ENCODE results near the gene PLEKHF1. TPM values are rescaled to one million over a fixed set of nuclear protein-coding genes. Genes with fewer than 3 reads are reported as not detected.
"Not testable (repeated sequence)": the region's sequence is repeated elsewhere in the genome, so short reads cannot be mapped to it uniquely, and the experiment has no call there.

Gene PLEKHF1, protein sequence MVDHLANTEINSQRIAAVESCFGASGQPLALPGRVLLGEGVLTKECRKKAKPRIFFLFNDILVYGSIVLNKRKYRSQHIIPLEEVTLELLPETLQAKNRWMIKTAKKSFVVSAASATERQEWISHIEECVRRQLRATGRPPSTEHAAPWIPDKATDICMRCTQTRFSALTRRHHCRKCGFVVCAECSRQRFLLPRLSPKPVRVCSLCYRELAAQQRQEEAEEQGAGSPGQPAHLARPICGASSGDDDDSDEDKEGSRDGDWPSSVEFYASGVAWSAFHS
- 52.0 and 53.1 TPM in 2 replicates for total RNA-seq

- intact Hi-C loops (cut with micrococcal nuclease): loop anchor here (1.0 kb wide), 4 partner anchors 8 to 180 kb away; no protein-coding TSS in a partner anchor
Observed at GRCh38 chr19:29665215-29665825, at the start of gene PLEKHF1. TSS of gene PLEKHF1 (plus strand) at chr19:29665461. CDS start at chr19:29673840, 8,379 bp downstream.

- intact Hi-C loops (cut with micrococcal nuclease): no loop called here
Observed at GRCh38 chr19:29615891-29616425, 49.3 kb upstream of the PLEKHF1 start.

DNA sequence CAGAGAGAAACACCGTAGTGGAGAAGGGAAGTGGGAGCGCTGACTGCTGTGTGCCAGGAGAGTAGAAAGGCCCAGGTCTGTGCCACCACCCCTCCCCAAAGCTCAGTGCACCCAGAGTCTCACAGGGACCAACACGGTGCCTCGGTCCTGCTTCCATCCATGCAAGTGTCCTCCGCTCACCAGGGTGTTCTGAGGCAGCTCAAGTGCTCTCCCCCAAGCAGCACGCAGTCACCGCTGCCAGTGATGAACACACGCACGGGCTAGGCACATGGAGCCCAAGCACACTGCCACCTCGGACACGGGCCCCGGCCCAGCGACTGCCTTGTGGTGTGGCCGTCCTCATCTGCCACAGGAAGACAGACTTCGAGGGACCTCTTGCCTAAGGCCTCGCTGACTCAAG, 48.7 kb upstream of the PLEKHF1 start:
- intact Hi-C loops (cut with micrococcal nuclease): no loop called here

DNA sequence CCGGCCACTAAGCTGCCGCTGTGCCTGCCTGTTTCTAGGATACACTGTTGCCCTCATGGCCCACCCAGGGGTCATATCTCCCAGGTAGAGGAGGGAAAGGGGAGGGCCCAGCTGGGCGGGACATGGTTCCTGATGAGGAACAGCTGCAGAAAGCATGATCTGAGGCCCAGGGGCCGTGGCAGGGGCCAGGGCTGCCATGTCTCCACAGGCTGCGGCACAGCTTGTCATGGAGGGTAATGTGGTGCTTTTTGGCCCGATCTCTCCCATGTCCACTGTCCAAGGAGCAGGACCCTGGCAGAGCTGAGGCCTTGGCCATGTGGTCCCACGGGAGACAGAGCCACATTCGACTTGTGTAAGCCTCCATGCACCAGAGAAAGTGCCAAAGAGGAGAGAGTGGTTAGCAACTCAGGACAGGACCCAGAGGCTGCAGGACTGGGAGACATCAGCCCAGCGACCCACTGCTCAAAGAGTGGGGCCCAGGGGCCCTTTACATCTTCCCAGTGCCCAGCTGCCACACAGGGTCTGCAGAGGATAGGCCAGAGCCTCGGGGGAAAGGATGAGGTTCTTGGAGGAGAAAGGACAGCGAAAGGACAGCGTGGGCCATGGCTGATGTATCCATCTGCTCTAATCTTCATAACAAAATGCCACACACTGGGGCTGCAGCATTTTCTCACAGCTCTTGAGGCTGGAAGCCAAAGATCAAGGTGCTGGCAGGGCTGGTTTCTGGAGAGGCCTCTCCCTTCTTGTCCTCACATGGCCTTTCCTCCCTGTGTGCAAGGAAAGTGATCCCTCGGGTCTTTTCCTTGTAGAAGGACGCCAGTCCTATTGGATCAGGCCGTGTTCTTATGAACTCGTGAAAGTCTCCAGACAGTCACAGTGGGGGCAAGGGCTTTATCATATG, 47.6 kb upstream of the PLEKHF1 start:
- intact Hi-C loops (cut with micrococcal nuclease): no loop called here

GRCh38 chr19:29618434-29618833, 46.8 kb upstream of the PLEKHF1 start:
- intact Hi-C loops (cut with micrococcal nuclease): no loop called here

GRCh38 chr19:29618871-29619270, 46.4 kb upstream of the PLEKHF1 start:
- intact Hi-C loops (cut with micrococcal nuclease): no loop called here

DNA sequence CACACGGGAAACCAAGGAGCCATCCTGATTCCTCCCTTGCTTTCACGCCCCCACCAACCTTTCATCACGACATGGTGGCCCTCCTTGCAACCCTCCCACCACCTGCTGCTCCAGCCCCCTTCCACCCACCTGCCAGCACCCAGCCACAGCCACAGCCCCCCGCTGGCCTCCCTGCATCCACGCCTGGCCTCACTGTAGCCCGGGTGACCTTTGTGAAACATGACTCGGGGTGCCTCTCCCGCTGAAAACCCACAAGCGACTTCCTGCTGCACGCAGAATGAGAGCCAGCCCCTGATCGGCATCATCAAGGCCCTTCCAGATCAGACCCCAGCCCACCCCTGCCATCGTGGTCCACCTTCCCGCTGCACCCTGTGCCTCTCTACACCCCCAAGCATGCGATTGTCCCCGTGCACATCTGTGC, 44.3 kb upstream of the PLEKHF1 start:
- intact Hi-C loops (cut with micrococcal nuclease): no loop called here

DNA sequence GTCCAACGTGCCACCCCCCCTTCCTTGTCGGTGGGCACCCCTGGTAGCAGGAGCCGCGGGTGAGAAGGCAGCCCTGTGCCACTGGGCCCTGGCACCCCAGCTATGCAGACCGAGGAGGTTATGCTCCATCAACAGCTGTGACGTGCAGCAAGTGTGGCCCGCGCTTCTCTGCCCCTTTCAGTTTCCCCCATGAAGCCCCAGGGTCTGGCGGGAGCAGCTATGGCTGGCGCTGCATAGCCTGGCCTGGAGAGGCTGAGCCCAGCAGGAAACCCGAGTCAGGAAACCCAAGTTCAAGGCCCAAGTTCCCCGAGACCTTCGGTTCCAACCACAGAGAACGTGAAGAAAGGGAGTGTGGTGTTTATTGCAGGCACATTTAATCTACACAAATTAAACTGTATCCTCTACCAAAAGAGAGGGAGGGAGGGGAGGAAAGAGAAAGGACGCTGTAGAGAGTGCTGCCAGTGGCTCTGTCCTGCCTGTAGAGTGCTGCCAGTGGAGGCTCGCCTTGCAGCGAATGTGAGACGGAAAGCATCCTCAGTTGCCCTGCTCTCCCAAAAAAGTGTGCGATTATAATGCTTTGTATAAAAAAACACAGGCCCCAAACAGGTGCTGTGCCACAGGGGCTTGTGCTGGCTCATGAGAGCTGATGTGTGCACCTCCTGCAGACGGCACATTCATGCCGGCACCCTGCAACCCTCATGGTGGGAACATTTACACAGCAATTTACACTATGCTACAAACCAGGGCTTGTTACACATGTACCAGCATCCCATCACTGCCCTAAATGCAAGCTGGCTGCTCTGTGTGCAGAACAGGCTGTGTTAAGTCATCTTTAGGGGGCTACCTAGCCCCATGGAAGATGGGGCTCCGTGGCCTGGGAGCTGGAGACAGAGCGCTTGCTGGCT, 42.8 kb upstream of the PLEKHF1 start:
- intact Hi-C loops (cut with micrococcal nuclease): loop anchor here (1.0 to 2.0 kb wide), 2 partner anchors 44 to 50 kb away; no protein-coding TSS in a partner anchor

- intact Hi-C loops (cut with micrococcal nuclease): loop anchor here (2.0 kb wide), 1 partner anchor 49 kb away; no protein-coding TSS in a partner anchor
Observed at GRCh38 chr19:29623726-29624488, 41.4 kb upstream of the PLEKHF1 start.

- intact Hi-C loops (cut with micrococcal nuclease): no loop called here
Observed at GRCh38 chr19:29624489-29625185, 40.6 kb upstream of the PLEKHF1 start.

- intact Hi-C loops (cut with micrococcal nuclease): no loop called here
Observed at GRCh38 chr19:29625186-29625651, 40.0 kb upstream of the PLEKHF1 start.

DNA sequence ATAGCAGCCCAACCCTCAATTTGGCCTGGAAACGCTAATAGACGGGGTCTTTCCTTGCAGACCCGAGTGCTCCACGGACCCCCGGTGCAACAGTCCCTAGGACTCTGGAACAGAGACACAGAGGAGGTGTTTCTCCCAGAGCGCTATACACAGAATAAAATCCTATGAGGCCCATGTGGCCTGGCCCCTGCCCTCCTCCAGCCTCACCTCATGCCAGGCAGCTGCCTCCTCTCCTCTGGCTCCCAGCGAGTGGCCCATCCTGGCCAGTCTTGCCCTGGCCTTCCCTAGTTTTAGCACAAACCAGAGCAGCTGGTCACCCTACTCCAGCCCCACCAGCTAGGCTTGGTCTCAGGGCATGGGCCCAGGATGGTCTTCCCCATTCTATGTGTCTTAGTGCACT, 38.9 kb upstream of the PLEKHF1 start:
- intact Hi-C loops (cut with micrococcal nuclease): no loop called here

DNA sequence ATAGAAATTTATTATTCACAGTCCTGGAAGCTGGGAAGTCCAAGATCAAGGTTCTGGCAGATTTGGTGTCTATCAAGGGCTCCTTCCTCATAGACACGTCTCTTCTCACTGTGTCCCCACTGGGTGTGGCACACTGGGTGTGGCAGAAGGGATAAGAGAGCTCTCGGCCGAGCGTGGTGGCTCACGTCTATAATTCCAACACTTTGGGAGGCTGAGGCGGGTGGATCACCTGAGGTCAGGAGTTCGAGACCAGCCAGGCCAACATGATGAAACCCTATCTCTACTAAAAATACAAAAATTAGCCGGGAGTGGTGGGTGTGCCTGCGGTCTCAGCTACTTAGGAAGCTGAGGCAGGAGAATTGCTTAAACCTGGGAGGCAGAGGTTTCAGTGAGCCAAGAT, 38.4 kb upstream of the PLEKHF1 start:
- intact Hi-C loops (cut with micrococcal nuclease): not testable (repeated sequence)

- intact Hi-C loops (cut with micrococcal nuclease): no loop called here
Observed at GRCh38 chr19:29628661-29629385, 36.4 kb upstream of the PLEKHF1 start.

DNA sequence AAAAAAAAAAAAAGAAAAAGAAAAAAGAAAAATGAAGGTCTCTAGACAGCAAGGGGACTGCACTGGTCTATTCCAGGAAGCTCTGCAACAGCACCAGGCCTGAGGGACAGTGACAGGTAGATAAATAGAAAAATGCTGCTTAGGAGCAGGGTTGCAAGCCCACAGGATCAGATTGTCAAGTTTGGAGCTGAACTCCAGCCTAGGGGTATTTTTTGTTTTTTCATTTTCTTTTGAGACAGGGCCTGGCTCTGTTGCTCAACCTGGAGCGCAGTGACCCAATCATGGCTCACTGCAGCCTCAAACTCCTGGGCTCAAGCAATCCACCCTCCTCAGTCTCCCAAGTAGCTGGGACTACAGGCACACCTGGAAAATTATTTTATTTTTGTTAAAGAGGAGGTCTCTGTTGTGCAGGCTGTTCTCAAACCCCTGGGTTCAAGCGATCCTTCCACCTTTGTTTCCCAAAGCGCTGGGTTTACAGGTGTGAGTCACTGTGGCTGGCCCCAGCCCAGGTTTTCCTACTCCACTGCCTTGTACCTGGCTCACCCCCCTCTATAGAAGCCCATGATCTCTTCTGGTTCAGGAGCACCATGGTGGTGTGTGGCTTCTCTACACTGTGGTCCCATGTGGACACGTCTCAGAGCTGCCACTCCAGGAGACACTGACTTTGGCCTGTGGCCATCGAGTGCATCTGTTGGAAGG, 35.3 kb upstream of the PLEKHF1 start:
- intact Hi-C loops (cut with micrococcal nuclease): no loop called here

DNA sequence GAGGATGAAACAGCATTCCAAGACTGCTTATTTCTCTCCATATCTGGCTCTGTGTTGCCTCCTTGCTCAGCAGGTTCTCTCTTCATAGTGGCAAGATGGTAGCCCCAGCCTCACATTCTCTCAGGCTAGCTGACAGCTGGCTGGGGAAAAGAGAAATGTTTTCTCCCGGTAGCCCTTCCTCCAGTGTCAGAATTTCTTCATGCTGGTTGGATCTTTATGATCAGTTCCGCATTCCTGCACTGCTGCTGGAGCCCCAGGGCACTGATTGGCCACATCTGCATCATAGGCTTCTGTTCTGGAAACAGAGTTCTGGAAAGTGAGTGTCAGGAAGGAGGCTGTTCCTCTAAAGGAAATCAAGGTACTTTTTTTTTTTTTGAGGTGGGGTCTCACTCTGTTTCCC, 34.6 kb upstream of the PLEKHF1 start:
- intact Hi-C loops (cut with micrococcal nuclease): no loop called here

DNA sequence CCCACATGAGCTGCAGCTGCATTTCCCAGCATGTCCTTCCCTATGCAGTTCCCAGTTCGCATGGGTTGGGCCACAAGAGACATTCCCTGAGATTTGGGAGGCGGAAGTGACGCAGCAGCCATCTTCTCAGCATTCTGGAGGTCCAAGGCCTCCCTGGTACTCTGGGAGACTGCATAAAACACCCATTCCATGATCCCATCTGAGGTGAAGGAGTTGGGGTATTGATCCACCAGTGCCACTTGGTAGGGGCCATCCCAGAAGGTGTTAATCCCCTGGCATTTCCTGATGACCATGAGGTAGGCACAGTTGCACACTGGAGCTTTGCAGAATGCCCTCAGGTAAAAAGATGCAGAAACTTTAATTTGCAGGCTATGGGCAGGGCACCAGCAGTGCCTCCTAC, 33.8 kb upstream of the PLEKHF1 start:
- intact Hi-C loops (cut with micrococcal nuclease): no loop called here

DNA sequence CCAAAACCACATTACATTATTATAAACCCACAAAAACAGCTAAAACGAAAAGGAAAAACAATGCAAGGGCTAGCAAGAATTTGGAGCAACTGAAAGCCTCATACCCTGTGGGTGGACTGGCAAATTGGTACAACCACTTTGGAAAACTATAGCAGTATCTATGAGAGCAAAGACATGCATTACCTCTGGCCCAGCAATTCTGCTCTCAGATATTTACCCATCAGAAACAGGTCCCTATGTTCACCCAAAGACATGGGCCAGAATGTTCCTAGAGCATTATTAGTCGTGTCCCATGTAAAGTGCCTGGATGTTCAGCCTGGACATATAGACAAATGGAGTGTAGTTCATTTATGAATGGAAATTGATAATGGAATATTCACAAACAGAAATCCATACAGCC, 31.3 kb upstream of the PLEKHF1 start:
- intact Hi-C loops (cut with micrococcal nuclease): no loop called here

Measured in T-helper 1 cell treated with Interleukin-12 subunit alpha and Interleukin-12 subunit beta and Interleukin-4 antibody, amounts not matched to agents 30 ng/mL and 1 ng/mL, for 36 hours (primary cell).